Aortic smooth muscle cell (primary cell): ENCODE data around the gene EDIL3. TPM values are rescaled to one million over a fixed set of nuclear protein-coding genes. Genes with fewer than 3 reads are reported as not detected.

Experiments
- total RNA-seq: library from RNA; depleted of rRNA; stranded (reverse); fragments of >200 nt; gene quantifications from 2 replicates; pipeline ENCODE4 v1.2.3, GENCODE V29; 2014

The EDIL3 gene, protein sequence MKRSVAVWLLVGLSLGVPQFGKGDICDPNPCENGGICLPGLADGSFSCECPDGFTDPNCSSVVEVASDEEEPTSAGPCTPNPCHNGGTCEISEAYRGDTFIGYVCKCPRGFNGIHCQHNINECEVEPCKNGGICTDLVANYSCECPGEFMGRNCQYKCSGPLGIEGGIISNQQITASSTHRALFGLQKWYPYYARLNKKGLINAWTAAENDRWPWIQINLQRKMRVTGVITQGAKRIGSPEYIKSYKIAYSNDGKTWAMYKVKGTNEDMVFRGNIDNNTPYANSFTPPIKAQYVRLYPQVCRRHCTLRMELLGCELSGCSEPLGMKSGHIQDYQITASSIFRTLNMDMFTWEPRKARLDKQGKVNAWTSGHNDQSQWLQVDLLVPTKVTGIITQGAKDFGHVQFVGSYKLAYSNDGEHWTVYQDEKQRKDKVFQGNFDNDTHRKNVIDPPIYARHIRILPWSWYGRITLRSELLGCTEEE
- total RNA-seq = 467 and 512 TPM in 2 replicates

DNA sequence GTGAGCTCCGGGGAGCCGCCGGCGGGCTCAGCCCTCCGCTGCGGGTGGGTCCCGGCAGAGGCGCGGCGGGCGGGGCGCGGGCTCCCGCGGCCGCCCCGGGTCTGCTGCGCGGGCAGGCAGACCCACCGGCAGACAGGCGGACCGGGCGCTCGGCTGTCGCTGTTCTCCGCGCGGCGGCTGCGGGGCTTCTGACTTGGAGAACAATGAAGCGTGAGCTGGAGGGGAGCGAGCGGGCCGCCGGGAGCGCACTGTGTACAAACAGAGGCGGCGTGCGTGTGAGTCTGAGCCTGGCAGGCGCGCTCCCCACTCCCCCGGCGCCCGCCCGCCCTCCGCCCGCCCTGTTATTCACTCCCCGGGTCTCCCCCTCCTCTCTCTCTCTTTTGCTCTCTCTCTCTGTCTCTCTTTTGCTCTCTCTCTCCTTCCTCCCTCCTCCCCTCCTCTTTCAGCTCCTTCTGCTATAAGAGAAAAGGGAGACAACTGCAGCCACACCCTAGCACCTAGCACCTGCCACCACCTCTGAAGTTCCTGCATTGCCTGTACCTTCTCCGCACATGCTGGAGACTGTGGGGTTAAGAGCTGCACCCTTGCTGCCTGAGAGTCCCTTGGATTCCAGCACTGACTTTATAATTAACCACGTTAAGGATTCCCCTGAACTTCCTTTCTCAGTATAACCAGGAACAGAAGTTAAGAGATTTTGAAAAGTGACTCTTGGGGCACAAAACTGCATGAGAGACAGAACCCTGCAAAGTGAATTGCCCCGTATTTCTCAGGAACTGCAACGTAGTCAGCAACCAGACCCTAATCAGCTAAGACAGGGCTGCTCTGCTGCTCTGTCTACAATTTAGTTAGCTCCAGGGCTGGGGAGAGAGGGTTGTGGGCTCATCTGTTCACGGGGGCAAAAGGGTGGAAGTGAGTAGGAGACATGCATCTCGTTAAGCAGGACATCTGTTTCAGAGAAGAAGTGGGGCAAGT lies at the start of gene EDIL3:
Gene EDIL3, minus strand, starts transcription at position 277 of the 972 bp plus-strand sequence. CDS start 506 bp downstream, outside the sequence.

